Right lobe of liver (tissue), 4 donors: ENCODE results near the gene CTNND1.

Experiments
- CTCF ChIP-seq, 4 donors: fragments of 200-600 bp in 3 of 4; fragments of 450-650 bp in 1 of 4; IDR thresholded peaks; one replicate each; pipeline versions ENCODE4 v1.5.1 to v1.8.0; 2016 to 2022; ENCODE audit warnings: antibody characterized with exemption in 4 of 4, mild to moderate bottlenecking in 2 of 4
- POLR2A ChIP-seq: fragments of 450-650 bp; IDR thresholded peaks from one replicate; pipeline ENCODE4 v1.6.1; 2017; ENCODE audit warnings: antibody characterized with exemption, mild to moderate bottlenecking
- donor health status: DM: no; HTN: no; CAD: no.
- donor health status: DM: no; HTN: no; CAD: no.
- donor health status: DM: no; HTN: yes; CAD: no.

GRCh38 chr11:57746920-57747319 lies 14.7 kb upstream of the CTNND1 start:
- TF ChIP-seq CTCF (IDR thresholded peaks at IDR 0.05) (no peak), POLR2A (no peak)
